NB4 (cell line): ENCODE measurements around the gene SNURF.
"Not testable (repeated sequence)": the region's sequence is repeated elsewhere in the genome, so short reads cannot be mapped to it uniquely, and the experiment has no call there.

Experiments
- DNase-seq: peaks from one replicate; pipeline ENCODE4 v3.0.0; 2010; ENCODE audit warnings: low read depth
- H3K4me3 ChIP-seq: one replicate; pipeline ENCODE4 v1.5.1; 2011; ENCODE audit warnings: mild to moderate bottlenecking, low read depth, low read length, moderate library complexity
- CTCF ChIP-seq: IDR thresholded peaks from one replicate; pipeline ENCODE4 v1.5.1; 2012; ENCODE audit warnings: low read depth, low read length
- MAX ChIP-seq: IDR thresholded peaks from 2 replicates; pipeline ENCODE4 v1.6.1; 2011; ENCODE audit warnings: low read depth, low read length
- MYC ChIP-seq: IDR thresholded peaks from 2 replicates; pipeline ENCODE4 v1.6.1; 2011; ENCODE audit warnings: low read depth, low read length
- POLR2A ChIP-seq: IDR thresholded peaks from 2 replicates; pipeline ENCODE4 v1.6.1; 2011; ENCODE audit warnings: mild to moderate bottlenecking; ENCODE audit not compliant: insufficient read length; ENCODE audit errors: extremely low read depth

Gene SNURF

GRCh38 chr15:24924621-24925020, 30.2 kb upstream of the SNURF start:
- no peak for TF ChIP-seq CTCF
- TF ChIP-seq POLR2A: no peak
- no peak for TF ChIP-seq MYC
- no peak for TF ChIP-seq MAX
- DNase-seq: no peak
- no peak overlapping the region for H3K4me3 ChIP-seq

GRCh38 chr15:24931874-24932732, 22.7 kb upstream of the SNURF start:
- H3K4me3 ChIP-seq, DNase-seq: not testable (repeated sequence)

GRCh38 chr15:24933716-24934115, 21.1 kb upstream of the SNURF start:
- no peak for DNase-seq
- TF ChIP-seq MAX (no peak), CTCF (no peak), POLR2A (no peak), MYC (no peak)

GRCh38 chr15:24938224-24938623, 16.6 kb upstream of the SNURF start:
- not testable (repeated sequence) for H3K4me3 ChIP-seq, DNase-seq

More at GRCh38 chr15:24933716-24934115, 21.1 kb upstream of the SNURF start:
- no peak overlapping the region for H3K4me3 ChIP-seq

- H3K4me3 ChIP-seq: no peak overlapping the region
- no peak for TF ChIP-seq MYC
- no peak for TF ChIP-seq MAX
- no peak for TF ChIP-seq CTCF
- no peak for TF ChIP-seq POLR2A
- no peak for DNase-seq
Observed at GRCh38 chr15:24940236-24940635, 14.6 kb upstream of the SNURF start.

GRCh38 chr15:24943361-24943760, 11.4 kb upstream of the SNURF start:
- TF ChIP-seq MYC (no peak), POLR2A (no peak), MAX (no peak), CTCF (no peak)
- DNase-seq: no peak
- no peak overlapping the region for H3K4me3 ChIP-seq

GRCh38 chr15:24944954-24945353, 9.8 kb upstream of the SNURF start:
- no peak for DNase-seq
- TF ChIP-seq MYC: no peak
- H3K4me3 ChIP-seq: no peak overlapping the region
